OCI-LY3 (cell line): ENCODE data around the gene IFNAR1.

Experiments
- CTCF ChIP-seq: fragments of 200-600, 300-600 bp; sonication (generic); IDR thresholded peaks from 2 replicates; pipeline ENCODE4 v1.5.1; 2014; ENCODE audit warnings: antibody characterized with exemption, low read length, low read depth
- EZH2phosphoT487 ChIP-seq: fragments of 200-600 bp; shearing (Covaris generic); IDR thresholded peaks from 2 replicates; pipeline ENCODE4 v1.6.1; 2018; ENCODE audit warnings: antibody characterized with exemption, mixed run types, low read depth

GRCh38 chr21:33290441-33290840 lies 34.3 kb upstream of the IFNAR1 start:
- TF ChIP-seq CTCF = no peak
- no peak for TF ChIP-seq EZH2phosphoT487
